ENCODE results near the gene PDLIM1.
"Not testable (repeated sequence)": the region's sequence is repeated elsewhere in the genome, so short reads cannot be mapped to it uniquely, and the experiment has no call there.

The PDLIM1 gene

DNA sequence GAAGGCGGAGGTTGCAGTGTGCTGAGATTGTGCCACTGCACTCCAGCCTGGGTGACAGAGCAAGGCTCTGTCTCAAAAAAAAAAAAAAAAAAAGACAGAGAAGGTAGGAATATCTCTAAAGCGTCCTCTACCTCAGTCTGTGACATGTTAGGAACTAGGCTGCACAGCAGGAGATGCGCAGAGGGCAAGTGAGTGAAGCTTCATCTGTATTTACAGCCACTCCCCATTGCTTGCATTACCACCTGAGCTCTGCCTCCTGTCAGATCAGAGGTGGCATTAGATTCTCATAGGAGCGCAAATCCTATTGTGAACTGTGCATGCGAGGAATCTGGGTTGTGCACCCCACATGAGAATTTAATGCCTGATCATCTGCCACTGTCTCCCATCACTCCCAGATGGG is 87.9 kb downstream of the PDLIM1 start:
- DNase-seq (ENCODE audit: low spot score): not testable (repeated sequence)

DNA sequence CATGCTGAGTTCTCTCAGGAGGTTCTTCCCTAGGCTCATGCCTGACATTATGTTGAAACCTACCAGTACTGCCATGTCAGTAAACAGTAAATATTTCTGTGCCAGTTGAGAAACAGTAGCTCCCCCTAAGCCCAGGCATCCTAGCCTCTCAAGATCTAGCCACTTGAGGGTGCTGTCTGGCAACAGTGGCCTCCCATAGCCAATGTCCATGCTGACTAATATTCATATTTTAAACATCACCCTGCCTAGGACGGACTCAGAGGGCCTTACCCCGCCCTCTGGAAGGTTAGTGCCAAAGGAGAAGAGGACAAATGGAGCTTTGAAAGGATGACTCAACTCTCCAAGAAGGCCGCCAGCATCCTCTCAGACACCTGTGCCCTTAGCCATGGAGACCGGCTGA is 89.1 kb downstream of the PDLIM1 start:
- no peak for DNase-seq (ENCODE audit: low spot score)

DNA sequence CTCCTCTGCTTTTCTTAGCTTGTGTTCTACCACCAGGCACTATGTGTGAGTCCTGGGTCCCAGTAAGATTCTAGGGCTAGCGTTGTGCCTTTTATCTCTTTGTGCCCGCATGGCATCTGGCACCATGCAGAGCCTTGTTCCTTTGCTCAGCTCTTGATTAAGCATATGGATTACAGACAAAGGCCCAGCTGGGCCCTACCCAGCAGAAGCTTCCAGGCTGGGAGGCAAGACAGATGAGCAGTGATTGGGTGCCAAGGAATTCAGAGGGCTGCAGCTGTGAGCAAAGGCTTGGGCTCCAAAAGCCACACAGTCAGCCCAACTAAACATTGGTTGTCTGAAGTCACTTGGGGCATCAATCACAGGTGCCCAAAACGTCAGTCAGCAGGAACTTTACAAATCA is 94.8 kb downstream of the PDLIM1 start:
- DNase-seq (ENCODE audit: low spot score): peak; percentile 71

DNA sequence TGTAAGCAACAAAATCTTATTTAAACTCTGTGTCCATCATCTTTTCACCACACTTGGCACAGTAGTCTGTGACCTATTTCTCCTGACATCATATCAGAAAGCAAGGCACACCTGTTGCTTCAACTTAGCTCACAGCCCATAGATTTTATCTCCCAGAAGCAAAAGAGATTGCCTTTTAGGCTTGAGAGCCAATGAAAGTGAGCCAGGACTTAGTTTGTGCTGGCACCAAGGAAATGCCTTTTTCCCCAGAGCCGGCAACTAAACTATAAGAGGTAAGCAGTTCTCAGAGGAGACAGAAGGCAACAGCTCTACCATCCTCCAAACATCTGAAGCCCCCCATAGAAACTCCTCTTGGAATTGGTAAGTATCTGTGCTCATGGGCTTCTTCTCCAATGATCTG is 96.9 kb downstream of the PDLIM1 start, which contains the start of gene ACSM6:
TSS of gene ACSM6 (plus strand) at position 295 of the 400 bp plus-strand sequence. CDS start 248 bp downstream, outside the sequence.
- DNase-seq (ENCODE audit: low spot score): no peak

DNA sequence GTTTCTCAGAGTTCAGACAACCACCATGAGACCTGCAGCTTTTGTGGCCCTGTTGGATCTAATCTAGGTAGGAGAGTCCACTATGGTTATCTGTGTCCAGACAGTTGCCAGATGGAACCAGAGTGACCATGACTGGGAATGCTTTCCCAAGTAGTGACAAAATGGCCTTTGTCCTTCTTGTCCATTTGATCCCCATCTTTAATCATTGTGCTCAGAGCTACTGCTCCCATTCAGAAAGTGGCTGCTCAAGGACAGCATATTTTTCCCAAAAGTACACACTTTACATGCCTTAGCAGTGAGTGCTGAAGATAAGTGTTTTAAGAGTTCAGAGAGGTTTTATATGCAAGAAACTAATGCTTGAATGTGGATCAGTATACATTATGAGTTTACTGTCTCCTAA is 102.2 kb downstream of the PDLIM1 start:
- no peak for DNase-seq (ENCODE audit: low spot score)

DNA sequence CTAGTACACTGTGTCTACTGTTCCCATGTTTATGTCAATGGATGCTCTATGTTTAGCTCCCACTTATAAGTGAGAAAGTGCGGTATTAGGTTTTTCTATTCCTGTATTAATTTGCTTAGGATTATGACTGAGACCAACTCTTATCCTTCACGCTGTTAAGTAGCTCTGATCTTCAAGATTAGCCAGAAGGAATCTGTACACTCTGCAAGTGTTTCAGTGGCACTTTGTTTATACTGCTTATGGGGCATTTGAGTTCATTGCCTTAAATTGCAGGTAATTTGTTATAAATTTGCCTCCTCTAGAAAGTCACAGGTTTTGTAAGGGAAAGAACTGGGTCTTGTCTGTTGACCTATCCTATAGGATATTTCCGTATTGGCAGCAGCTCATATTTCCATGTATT is 103.2 kb downstream of the PDLIM1 start:
- DNase-seq (ENCODE audit: low spot score): no peak
